MM.1S (cell line): Measurements from ENCODE around the gene MAN2A2.

ENCODE experiments used
- CTCF ChIP-seq: fragments of 300-600 bp; sonication (generic); IDR thresholded peaks from 2 replicates; pipeline ENCODE4 v1.5.1; 2016; ENCODE audit warnings: antibody characterized with exemption, low read length, mixed read lengths
- EZH2 ChIP-seq: fragments of 300-600 bp; sonication (generic); optimal IDR thresholded peaks from 2 replicates; pipeline ENCODE3; 2017; ENCODE audit warnings: low read depth, mild to moderate bottlenecking, antibody characterized with exemption, low read length, mixed read lengths
- EZH2phosphoT487 ChIP-seq: fragments of 300-600 bp; sonication (generic); IDR thresholded peaks from 2 replicates; pipeline ENCODE4 v1.6.1; 2018; ENCODE audit warnings: antibody characterized with exemption, low read length

DNA sequence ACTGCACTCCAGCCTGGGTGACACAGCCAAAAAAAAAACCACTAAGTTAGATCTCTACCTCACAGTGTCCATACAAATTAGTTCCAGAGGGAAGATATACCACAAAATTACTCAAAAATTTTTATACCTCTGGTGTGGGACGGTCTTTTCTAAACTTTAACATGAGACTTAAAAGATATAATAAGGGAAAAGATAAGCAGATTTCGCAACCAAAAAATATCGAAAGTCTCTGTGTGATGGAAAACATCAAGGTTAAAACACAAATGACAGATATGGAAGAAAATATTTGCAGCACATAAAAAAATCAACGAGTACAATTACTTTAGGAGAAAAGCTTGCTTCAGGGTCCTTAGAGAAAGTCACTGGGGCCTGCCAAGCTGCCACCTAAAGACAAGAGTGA, 18.8 kb downstream of the MAN2A2 start:
- TF ChIP-seq CTCF (no peak), EZH2 (no peak), EZH2phosphoT487 (no peak)
